SKM-1 (cell line): ENCODE data around the gene GAA.

Source experiments
- DNase-seq: peaks from one replicate; lab custom pipeline; 2025; ENCODE audit not compliant: unreplicated experiment; lab: John Stamatoyannopoulos, UW

GAA gene

DNA sequence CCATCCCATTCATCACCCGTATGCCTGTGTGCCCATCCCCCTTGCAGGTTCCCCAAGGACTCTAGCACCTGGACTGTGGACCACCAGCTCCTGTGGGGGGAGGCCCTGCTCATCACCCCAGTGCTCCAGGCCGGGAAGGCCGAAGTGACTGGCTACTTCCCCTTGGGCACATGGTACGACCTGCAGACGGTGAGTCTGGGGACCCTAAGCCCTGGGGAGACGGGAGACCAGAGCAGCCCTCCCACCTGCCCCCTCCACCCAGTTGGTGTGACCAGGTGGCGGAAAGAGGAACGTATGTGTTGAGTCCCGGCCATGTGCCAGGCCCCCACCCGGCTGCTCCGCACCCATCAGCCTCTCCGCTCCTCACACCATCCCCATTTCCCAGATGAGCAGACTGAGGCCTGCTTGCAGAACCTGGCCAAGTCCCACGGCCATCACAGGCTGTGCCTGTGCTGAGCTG is 15.6 kb downstream of the GAA start:
- no peak for DNase-seq

GRCh38 chr17:80117491-80118401 is 16.4 kb downstream of the GAA start:
- DNase-seq, result no peak

- DNase-seq, result no peak
Observed at GRCh38 chr17:80118601-80119270, 17.4 kb downstream of the GAA start.

DNA sequence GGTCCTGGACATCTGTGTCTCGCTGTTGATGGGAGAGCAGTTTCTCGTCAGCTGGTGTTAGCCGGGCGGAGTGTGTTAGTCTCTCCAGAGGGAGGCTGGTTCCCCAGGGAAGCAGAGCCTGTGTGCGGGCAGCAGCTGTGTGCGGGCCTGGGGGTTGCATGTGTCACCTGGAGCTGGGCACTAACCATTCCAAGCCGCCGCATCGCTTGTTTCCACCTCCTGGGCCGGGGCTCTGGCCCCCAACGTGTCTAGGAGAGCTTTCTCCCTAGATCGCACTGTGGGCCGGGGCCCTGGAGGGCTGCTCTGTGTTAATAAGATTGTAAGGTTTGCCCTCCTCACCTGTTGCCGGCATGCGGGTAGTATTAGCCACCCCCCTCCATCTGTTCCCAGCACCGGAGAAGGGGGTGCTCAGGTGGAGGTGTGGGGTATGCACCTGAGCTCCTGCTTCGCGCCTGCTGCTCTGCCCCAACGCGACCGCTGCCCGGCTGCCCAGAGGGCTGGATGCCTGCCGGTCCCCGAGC is 17.9 kb downstream of the GAA start:
- DNase-seq, result no peak

- no peak for DNase-seq
Observed at GRCh38 chr17:80119839-80120238, 18.5 kb downstream of the GAA start.

DNA sequence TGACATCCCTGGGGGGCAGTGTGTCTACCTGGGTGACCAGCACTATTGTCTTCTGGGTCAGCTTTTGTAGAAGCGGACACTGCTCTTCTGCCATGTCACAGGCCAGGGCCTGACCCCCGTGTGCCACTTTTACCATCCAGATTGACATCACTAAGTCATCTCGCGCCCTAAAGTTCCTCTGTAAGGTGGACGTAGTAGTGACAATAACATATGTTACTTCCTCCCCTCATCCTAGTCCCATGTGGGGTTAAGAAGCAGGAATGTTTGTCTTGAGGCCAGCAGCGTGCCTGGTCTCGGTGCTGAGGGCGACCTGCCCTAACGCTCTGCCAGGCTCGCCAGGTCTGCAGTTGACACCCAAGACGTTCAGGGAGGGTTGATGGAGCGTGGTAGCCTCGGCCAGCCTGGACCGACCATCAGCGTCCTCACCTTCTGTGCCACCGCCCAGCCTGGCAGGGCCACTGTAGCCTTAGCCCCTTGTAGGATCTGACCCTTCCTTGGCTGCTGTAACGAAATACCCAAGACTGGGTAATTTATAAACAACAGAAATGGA is 20.7 kb downstream of the GAA start:
- DNase-seq, result no peak

DNA sequence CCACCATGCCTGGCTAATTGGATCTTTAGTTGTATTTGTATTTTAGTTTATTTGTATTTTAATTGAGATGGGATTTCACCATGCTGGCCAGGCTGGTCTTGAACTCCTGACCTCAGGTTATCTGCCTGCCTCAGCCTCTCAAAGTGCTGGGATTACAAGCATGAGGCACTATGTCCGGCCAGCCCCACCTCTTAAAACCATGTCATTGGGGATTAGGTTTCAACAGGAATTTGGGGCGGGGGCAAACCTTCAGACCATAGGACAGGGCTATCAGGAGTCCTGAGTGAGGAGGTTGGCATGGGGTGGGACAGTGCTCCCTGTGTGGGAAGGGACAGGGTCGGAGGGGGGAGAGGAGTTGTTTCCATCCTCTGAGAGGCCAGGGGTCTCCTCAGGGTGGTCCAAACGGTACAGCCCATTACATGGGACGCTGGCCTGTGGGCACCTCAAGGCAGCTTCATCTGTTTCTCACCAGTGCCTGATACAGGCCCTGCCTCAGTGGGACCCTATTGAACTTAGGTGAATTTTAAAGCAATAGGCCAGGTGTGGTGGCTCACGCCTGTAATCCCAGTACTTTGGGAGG is 21.6 kb downstream of the GAA start:
- no peak for DNase-seq

GRCh38 chr17:80123791-80124190 is 22.4 kb downstream of the GAA start:
- DNase-seq, result no peak

DNA sequence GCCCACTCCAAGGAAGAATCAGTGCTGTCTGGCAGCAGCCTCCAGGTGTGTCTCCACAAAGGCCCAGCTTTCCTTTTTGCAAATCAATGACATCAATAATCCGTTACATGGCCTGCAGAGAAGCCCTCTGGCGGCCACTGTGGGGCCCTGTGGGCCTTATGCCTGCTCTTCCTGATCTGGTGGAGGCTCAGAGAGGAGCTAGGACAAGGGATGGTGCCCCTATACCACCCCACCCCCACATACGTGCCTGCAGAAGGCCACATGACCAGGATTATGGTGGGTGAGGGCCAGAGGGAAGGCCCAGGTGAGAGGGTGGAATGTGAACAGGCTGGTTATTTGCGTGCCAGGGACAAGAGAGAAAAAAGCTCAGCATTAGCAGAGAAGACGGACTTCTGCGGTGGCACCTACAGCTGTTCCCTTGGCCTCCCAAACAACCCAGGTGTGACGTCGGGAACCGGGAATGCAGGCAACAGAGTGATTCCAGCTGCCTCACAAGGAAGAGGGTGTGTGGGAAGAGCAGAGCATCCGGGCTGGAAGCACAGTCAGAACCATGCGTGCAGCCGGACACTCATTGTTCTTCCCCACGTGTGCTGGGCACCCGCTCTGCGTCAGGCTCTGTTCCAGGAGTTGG is 23.1 kb downstream of the GAA start:
- no peak for DNase-seq

- no peak for DNase-seq
Observed at GRCh38 chr17:80125656-80126448, 24.5 kb downstream of the GAA start.

- no peak for DNase-seq
Observed at GRCh38 chr17:80126449-80126715, 25.0 kb downstream of the GAA start.

GRCh38 chr17:80129006-80129565 is 27.7 kb downstream of the GAA start:
- no peak for DNase-seq

DNA sequence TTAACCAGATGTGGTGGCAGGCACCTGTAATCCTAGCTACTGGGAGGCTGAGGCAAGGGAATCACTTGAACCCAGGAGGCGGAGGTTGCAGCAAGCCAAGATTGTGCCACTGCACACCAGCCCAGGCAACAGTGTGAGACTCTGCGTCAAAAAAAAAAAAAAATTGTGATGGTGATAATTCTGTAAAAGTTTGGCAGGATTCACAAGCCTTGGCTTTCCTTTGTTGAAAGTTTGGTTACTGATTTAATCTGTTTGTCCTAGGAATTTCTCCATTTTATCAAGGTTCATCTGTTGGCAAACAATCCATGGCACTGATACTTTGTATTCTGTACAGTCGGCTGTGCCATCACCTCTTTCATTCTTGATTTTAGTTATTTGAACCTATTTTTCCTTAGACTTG is 29.6 kb downstream of the GAA start:
- no peak for DNase-seq

DNA sequence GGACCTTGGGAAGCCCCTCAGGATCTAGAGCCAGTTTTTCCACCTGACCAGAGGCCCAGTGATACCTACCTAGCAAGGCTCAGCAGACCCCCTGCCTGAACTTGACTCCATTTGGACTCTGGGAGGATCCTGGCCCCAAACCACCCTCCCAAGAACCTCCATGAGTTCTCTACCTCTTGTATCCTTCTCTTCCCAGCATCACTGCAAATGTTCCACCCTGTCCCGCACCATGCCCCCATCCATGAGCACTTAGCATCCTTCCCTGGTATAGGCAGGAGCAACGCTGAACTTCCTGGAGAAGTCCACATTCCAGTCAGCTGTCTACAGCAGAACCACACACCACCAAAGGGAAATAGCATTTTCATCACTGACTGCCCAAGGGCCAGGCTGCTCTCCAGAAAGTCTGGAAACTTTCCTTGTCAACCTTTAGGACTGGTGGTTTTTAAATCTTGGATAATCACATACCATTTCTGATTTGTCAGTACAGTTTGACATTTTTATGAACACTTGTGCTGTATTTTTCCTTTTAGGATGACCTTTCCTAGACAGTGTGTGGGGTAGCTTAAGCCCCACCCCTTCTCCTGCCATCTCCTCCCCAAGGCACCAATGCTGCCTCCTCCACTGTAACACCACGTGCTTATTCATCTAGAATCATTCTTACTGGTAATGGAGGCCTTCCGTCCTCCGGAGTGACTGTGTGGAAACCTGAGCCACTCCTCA is 31.7 kb downstream of the GAA start:
- DNase-seq, result no peak

DNA sequence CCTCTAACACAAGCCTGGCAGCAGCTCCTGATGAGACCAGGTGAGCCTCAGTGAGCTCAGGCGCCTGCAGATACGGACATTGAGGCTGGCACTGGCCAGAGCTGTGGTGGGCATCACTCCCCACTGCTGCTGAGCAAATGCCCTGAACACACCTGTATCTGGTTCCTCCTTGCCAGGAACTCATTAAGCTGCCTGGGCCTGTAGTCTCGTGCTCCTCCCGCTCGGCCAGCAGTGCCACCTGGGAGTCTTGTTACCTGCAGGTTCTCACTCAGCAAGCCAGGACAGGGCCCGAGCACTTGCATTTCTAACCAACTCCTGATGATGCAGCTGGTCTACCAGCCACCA is 32.2 kb downstream of the GAA start:
- DNase-seq, result no peak

GRCh38 chr17:80137131-80137530 is 35.8 kb downstream of the GAA start:
- no peak for DNase-seq

DNA sequence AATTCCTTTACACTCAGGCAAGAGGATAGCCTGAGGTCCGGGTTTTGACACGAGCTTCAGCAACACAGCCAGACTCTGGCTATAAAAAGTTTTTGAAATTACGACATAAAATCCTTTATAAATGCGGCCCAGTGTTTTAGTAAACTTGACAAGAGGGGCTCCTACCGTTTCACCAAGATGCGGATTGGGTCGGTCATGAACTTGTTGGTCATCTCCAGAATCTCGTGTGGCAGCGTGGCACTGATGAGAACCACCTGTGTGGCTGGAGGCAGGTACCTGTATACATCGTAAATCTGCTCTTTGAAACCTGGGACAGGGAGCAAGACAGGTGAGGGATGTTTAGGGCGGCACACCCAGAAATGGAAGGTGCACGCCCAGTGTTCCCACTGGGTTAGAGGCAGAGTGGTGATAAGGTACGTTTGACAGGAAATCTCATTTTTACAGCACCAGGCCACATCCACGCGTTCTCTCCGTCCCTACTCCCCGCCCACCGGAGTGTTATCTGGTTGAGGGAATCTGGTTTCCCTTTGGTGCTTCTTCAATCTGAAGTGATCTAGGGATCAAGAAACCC is 37.6 kb downstream of the GAA start:
- no peak for DNase-seq

DNA sequence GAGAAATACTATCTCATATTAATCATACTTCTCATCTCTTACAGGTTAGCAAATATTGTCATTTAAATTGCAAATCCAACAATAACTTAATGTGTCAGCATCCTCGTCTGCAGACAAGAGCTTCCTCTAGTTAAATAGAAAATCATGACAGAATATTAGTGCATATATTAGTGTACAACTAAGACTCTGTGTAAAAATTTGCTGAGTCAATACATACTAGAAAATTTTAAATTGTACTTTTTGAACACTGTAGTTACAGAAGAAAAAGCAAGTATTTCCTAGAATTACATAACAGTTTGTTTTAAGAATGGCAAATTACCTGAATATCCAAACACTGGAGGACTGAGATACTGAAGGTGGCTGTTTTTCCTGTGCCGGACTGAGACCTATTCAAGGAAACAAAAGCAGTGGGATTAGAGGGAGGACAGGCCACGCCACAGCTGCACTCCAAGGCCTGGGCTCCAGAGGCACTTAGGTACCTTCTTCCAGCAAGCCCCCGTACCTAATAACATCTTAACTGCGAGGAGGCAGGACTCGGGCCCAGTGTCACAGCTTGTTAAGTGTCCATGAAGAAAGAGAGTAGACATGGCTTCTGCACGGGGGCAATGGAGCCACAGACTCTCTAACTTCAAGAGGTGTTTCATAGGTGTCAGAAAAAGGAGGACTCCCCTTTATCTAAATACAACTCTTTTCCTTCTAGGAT is 40.2 kb downstream of the GAA start:
- DNase-seq, result no peak

DNA sequence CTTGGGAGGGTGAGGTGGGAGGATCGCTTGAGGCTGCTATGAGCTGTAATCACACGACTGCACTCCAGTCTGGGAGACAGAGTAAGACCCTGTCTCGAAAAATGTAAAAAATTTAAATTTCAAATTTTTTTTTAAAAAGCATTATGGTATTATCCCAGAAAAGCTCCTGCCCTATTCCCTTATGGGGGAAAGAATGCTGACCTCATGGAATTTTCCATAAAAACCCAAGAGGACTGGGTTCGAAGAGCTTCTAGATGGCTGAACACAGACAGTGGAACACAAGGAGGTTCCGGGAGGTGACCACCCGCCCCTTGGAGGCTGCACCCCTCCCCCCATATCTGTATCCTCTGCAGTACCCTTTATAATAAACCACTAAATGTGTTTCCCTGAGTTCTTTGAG is 41.5 kb downstream of the GAA start:
- DNase-seq, result no peak
